H1 (cell line): ENCODE results near the gene IRAK3.

Experiments
- CTCF ChIP-seq, 3 experiments: IDR thresholded peaks; 1 replicate in 2 of 3; 2 replicates in 1 of 3; pipeline versions ENCODE4 v1.5.1 to v1.6.1; 2011; ENCODE audit warnings: low read length in 3 of 3, mild to moderate bottlenecking in 3 of 3, inconsistent platforms in 2 of 3, low read depth in 1 of 3, moderate library complexity in 1 of 3; ENCODE audit not compliant: insufficient read depth in 1 of 3; ENCODE audit errors: control extremely low read depth in 1 of 3
- EP300 ChIP-seq, 2 experiments: IDR thresholded peaks; 1 replicate in 1 of 2; 2 replicates in 1 of 2; pipeline ENCODE4 v1.6.1; 2011 to 2012; ENCODE audit warnings: low read depth in 2 of 2, low read length in 2 of 2, mild to moderate bottlenecking in 2 of 2, borderline replicate concordance in 1 of 2, inconsistent platforms in 1 of 2, moderate library complexity in 1 of 2
- EZH2 ChIP-seq: fragments of 200-600 bp; sonication (generic); IDR thresholded peaks from 2 replicates; pipeline ENCODE4 v1.7.1; 2012; ENCODE audit warnings: low read depth, mild to moderate bottlenecking, moderate library complexity, low read length, inconsistent platforms; ENCODE audit not compliant: severe bottlenecking
- FOSL1 ChIP-seq: IDR thresholded peaks from 2 replicates; pipeline ENCODE4 v1.6.1; 2011; ENCODE audit warnings: mild to moderate bottlenecking, low read depth, low read length, moderate library complexity; ENCODE audit not compliant: insufficient read depth
- GABPA ChIP-seq: IDR thresholded peaks from 2 replicates; pipeline ENCODE4 v1.6.1; 2011; ENCODE audit warnings: mild to moderate bottlenecking, low read length, moderate library complexity, borderline replicate concordance; ENCODE audit not compliant: insufficient read depth
- HDAC2 ChIP-seq, 2 experiments: fragments of 300-600 bp in 1 of 2; sonication (generic) in 1 of 2; IDR thresholded peaks; 2 replicates each; pipeline ENCODE4 v1.6.1; 2011 to 2012; ENCODE audit warnings: low read depth in 2 of 2, low read length in 2 of 2, mild to moderate bottlenecking in 2 of 2, moderate library complexity in 2 of 2, borderline replicate concordance in 1 of 2, inconsistent platforms in 1 of 2
- JUND ChIP-seq: IDR thresholded peaks from 2 replicates; pipeline ENCODE4 v1.6.1; 2011; ENCODE audit warnings: mild to moderate bottlenecking, improper control_type of control experiment, low read length
- MAX ChIP-seq: IDR thresholded peaks from 2 replicates; pipeline ENCODE4 v1.6.1; 2012; ENCODE audit warnings: inconsistent platforms
- NANOG ChIP-seq: IDR thresholded peaks from 2 replicates; pipeline ENCODE4 v1.6.1; 2011; ENCODE audit warnings: low read length, low read depth, mild to moderate bottlenecking, inconsistent platforms; ENCODE audit not compliant: insufficient read depth, poor library complexity, severe bottlenecking
- POLR2A ChIP-seq, 2 experiments: IDR thresholded peaks; 1 replicate in 1 of 2; 2 replicates in 1 of 2; pipeline ENCODE4 v1.6.1; 2011; ENCODE audit warnings: low read depth in 2 of 2, low read length in 2 of 2, mild to moderate bottlenecking in 2 of 2; ENCODE audit errors: control extremely low read depth in 1 of 2
- POLR2AphosphoS5 ChIP-seq: IDR thresholded peaks from 2 replicates; pipeline ENCODE4 v1.6.1; 2011; ENCODE audit warnings: low read depth, low read length
- RAD21 ChIP-seq, 2 experiments: IDR thresholded peaks in 1 of 2; conservative IDR thresholded peaks in 1 of 2; 2 replicates each; pipeline ENCODE4 v1.6.1; 2011; ENCODE audit warnings: low read depth in 2 of 2, low read length in 2 of 2, improper control_type of control experiment in 1 of 2, inconsistent platforms in 1 of 2, mild to moderate bottlenecking in 1 of 2, moderate library complexity in 1 of 2
- RFX5 ChIP-seq: IDR thresholded peaks from 2 replicates; pipeline ENCODE4 v1.6.1; 2011; ENCODE audit warnings: low read depth, low read length, improper control_type of control experiment, borderline replicate concordance
- TAF1 ChIP-seq: IDR thresholded peaks from 2 replicates; pipeline ENCODE4 v1.6.1; 2011; ENCODE audit warnings: mild to moderate bottlenecking, low read depth, low read length

GRCh38 chr12:66170606-66171005 lies 18.4 kb upstream of the IRAK3 start:
- no peak for TF ChIP-seq MAX
- no peak for TF ChIP-seq CTCF (IDR thresholded peaks at IDR 0.05; ENCODE audit: control extremely low read depth in 1 of 3, insufficient read depth in 1 of 3, low read depth in 1 of 3, low read length in 3 of 3)
- no peak for TF ChIP-seq POLR2AphosphoS5
- TF ChIP-seq EZH2, result no peak
- TF ChIP-seq POLR2A (IDR thresholded peaks at IDR 0.05; ENCODE audit: control extremely low read depth in 1 of 2, low read depth in 2 of 2, low read length in 2 of 2), result no peak
- TF ChIP-seq TAF1, result no peak
- no peak for TF ChIP-seq EP300 (IDR thresholded peaks at IDR 0.05; ENCODE audit: borderline replicate concordance in 1 of 2, low read depth in 2 of 2, low read length in 2 of 2)
- no peak for TF ChIP-seq HDAC2 (IDR thresholded peaks at IDR 0.05; ENCODE audit: borderline replicate concordance in 1 of 2, low read depth in 2 of 2, low read length in 2 of 2)
- TF ChIP-seq RAD21 (IDR thresholded peaks at IDR 0.05 in 1 of 2, conservative IDR thresholded peaks at IDR 0.05 in 1 of 2; ENCODE audit: low read depth in 2 of 2, low read length in 2 of 2), result no peak
- no peak for TF ChIP-seq RFX5
- no peak for TF ChIP-seq JUND
- no peak for TF ChIP-seq NANOG
- TF ChIP-seq GABPA, result no peak
- no peak for TF ChIP-seq FOSL1
